Hematopoietic multipotent progenitor cell treated with erythropoietin and hydrocortisone succinate and interleukin-3 and kit ligand, for 4 days (in vitro differentiated cells): ENCODE results near the gene ITCH.
A peak's percentile ranks its signal among the peaks of the same experiment; 100 is the strongest.
"Not testable (repeated sequence)": the region's sequence is repeated elsewhere in the genome, so short reads cannot be mapped to it uniquely, and the experiment has no call there.

Experiments
- DNase-seq: peaks from one replicate; pipeline ENCODE4 v3.0.0-alpha.2; 2015

ITCH gene

DNA sequence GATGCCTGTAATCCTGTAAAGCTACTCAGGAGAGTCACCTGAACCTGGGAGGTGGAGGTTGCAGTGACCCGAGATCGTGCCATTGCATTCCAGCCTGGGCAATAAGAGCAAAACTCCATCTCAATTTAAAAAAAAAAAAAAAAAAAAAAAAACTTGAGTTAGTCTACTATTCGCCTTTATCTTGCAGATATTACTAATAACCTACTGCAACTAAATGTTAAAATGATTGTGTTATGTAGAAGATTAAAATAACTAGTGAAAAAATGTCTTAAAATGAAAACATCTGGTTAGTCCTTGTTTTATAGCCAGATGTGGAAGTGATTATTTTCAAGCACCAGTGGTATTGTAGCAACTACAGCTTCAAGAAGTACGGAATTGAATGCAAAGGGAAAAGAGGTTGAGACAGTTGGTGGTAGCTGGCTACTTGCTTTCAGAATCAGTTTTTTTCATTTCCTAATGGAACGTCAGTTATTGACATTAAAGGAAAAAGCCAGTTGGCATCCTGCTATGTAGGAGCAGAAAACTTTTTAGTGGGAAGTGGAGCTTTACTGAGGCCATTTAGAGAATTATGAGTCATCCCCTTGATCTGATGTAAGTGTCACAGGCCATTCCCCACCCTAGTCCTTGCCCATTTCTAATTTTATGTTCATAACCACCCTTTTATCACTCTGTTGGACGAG lies 109.3 kb downstream of the ITCH start:
- DNase-seq = peak; percentile 51

DNA sequence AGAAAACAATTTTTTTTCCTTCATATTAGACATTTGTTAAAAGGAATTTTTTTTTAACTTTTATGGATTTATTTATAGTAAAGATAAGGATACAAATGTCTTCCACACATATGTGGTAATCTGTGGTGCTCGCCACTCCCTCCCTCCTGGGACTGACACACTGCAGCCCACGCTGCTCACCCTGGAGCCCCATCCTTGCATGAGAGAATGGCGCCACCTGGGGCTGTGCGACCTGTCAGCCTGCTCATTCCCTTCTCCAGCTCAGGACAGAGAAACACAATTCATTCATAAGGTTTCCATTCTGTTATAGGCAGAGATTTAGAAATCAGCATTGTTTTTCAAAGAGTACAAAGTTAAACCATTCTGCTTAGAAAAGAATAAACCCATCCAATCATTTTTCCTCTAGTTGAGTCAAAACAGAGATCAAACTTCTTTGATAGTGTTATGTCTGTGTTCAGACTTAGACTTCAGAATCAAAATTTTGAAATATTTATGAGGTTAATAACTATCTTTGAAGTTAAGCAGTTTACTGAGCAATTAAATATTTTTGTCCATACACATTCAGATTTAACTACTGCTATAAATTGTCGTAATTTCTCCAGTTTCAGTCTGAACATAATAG lies 110.3 kb downstream of the ITCH start:
- peak; percentile 65 for DNase-seq

DNA sequence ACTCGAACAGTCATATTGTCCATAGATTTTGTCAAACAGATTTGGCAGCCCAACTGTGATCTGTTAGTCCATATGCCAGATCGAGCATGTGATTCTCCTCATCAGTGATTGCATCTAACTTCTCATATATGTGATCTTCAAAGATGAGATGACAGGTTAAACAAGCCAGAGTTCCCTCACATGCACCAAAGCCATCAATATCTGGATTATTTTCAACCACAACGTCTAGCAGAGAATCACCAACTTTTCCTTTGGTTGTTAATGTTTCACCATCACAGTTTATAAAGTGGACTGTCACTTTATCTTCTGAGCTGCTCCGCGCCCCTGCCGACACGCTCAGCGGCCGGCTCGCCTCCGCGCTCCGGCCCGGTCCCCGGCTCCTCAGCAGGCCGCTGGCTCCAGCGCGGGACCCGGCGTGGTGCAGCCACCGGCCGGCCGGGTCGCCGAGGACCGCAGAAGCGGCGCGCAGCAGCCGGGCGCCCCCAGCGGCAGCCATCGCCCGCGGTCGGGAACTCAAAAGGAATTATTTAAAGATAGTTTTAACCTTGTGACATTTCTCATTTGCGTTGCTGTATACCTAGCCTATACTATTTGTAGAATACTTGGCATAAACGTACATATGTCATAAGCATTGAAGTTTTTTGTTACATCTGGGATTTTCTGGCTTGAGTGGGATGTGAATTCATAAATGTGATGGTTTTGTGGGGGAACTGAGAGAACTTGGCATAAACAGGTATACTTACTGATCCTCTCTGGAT lies 113.1 kb downstream of the ITCH start:
- peak; percentile 73 for DNase-seq

DNA sequence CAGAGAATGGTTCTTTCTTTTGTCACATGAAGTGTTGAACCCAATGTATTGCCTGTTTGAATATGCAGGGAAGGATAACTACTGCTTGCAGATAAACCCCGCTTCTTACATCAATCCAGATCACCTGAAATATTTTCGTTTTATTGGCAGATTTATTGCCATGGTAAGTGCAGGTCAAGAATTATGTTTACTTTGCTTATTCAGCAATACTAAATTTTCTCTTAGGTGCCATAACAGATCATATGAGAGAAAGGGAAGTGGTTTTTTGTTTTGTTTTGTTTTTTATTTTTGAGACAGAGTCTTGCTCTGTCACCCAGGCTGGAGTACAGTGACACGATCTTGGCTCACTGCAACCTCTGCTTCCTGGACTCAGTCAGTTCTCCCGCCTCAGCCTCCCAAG lies 116.6 kb downstream of the ITCH start:
- DNase-seq = no peak

DNA sequence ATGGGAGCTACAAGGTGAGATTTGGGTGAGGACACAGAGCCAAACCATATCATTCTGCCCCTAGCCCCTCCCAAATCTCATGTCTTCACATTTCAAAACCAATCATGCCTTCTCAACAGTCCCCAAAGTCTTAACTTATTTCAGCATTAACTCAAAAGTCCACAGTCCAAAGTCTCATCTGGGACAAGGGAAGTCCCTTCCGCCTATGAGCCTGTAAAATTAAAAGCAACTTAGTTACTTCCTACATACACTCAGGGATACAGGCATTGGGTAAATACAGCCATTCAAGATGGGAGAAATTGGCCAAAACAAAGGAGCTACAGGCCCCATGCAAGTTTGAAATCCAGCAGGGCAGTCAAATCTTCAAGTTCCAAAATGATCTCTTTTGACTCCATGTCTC lies 119.1 kb downstream of the ITCH start:
- DNase-seq = not testable (repeated sequence)

DNA sequence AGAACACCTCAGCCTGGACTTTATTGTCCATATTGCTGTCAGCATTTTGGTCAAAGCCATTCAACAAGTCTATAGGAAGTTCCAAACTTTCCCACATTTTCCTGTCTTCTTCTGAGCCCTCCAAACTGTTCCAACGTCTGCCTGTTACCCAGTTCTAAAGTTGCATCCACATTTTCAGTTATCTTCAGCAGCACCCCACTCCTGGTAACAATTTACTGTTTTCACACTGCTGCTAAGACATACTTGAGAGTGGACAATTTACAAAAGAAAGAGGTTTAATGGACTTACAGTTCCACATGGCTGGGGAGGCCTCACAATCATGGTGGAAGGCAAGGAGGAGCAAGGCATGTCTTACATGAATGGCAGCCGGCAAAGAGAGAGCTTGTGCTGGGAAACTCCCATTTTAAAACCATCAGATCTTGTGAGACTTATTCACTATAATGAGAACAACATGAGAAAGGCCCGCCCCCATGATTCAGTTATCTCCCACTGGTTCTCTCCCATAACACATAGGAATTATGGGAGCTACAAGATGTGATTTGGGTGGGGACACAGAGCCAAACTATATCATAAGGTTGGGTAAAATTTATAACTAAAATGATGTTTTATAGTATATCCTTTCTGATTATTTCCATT lies 120.6 kb downstream of the ITCH start:
- DNase-seq = not testable (repeated sequence)

DNA sequence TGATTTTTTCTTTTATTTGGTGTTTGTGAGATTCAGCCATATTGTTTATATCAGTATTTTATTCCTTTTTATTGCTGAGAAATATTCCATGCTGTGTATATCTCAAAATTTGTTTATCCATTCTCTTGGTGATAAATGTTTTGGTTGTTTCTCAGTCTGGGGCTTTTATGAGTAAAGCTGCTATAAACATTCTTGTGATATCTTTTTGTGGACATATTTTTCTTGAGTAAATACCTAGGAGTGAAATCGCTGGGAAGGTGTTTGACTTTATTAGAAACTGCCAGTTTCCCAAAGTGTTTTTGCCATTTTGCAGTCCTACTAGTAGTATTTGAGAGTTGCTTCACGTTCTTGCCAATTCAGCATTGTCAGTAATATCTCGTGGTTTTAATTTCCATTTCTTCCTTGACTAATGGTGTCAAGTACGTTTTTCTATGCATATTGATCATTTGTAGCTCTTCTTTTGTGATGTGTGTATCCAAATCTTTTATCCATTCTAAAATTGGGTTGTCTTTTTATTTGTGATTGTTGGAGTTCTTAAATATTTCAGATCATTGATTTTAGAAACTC lies 122.1 kb downstream of the ITCH start:
- no peak for DNase-seq

DNA sequence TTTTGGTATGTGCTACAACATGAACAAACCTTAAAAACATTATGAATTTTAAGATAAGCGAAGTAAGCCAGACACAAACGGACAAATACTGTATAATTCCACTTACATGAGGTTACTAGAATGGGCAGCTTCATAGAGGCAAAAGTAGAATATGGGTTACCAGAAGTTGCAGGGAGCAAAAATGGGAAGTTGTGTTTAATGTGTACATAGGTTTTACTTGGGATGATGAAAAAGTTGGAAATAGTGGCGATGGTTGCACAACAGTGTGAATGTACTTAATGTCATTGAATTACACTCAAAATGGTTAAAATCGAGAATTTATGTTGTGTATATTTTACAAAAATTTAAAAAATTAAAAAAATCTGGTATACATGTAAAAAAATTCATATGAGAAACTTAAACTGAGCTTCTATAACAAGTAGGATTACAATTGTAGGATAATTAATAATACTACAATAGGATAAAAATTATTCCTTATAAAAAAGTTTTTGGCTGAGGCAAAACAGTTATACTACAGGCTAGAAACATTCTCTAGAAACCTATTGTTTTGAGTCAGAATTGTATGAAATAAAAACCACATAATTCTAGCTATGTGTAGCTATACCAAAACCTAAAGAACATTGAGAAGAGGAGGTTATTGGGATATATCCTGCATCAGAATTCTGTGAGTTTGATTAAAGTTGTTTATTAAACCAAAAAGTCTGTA lies 128.3 kb downstream of the ITCH start:
- no peak for DNase-seq

DNA sequence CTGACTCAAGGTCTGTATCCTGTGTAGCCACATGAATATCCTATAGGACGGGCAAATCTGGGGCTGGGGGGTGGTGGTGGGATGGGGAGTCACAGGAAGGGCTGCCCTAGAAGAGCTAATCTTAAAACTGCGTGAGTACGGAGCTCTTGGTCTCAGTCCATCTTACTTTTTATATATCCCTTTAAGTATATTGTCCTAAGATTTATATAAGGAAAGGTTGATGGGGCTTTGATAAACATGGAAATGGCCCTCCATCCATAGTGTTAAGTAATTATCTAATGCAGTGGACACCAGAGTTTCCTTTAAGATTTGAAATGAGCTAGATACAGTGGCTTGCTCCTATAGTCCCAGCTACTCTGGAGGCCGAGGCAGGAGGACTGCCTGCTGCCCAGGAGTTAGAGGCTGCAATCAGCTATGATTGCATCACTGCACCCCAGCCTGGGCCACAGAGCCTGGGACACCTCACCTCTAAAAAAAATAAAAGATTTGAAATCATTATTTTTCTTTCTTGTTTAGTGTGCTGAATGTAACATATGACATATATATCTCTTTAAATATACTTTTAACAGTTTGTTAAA lies 128.9 kb downstream of the ITCH start:
- no peak for DNase-seq

DNA sequence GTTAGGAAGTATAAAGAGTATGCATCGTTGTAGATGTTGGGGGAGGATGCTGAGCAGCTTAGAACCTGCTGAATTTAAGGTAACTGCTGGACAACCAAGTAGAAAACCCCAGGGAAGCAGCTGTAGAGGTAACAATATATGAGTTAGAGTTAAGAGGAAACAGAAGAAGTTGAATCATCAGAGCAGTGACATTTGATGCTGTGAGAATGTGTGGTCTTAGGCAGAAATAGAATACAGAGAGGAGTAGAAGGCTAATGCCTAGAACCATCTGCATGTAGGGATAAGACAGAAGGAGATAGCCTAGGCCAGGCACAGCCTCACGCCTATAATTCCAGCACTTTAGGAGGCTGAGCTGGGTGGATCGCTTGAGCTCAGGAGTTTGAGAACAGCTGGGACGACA lies 130.6 kb downstream of the ITCH start:
- DNase-seq = no peak

DNA sequence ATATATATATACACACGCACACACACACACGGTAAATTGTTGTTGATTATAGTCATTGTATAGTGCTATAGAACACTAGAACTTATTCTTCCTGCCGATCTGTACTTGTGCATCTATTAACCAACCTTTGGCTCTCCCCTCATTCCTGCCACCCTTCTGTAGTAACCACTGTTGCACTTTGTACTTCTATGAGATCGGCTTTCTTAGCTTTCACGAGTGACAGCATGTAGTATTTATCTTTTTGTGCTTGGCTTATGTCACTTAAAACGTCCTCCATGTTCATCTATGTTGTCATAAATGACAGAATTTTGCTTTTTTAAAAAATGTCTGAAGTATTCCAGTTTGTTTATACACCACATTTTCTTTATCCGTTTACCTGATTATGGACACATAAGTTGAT lies 132.2 kb downstream of the ITCH start:
- DNase-seq = no peak

DNA sequence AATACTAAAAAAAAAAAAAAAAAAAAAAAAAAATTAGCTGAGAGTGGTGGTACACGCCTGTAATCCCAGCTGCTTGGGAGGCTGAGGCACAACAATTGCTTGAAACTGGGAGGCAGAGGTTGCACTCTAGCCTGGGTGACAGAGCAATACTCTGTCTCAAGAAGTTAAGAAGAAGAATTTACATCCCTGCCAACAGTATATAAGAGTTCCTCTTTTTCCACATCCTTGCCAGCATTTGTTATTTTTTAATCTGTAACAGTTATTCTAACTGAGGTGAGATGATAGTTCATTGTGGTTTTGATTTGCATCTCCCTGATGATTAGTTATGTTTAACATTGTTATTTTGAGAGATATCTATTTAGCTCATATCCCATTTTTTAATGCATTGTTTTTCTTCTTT lies 132.8 kb downstream of the ITCH start:
- peak; percentile 57 for DNase-seq

DNA sequence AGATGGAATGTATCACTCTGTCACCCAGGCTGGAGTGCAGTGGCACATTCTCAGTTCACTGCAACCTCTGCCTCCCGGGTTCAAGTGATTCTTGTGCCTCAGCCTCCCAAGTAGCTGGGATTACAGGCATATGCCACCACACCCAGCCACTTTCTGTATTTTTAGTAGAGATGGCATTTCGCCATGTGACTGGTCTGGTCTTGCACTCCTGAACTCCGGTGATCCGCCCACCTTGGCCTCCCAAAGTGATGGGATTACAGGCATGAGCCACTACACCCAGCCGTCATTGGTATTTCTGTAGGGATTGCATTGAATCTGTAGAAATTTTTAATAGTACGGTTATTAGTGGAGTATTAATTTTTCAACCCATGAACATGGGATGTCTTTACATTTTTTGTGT lies 134.5 kb downstream of the ITCH start:
- DNase-seq = not testable (repeated sequence)

DNA sequence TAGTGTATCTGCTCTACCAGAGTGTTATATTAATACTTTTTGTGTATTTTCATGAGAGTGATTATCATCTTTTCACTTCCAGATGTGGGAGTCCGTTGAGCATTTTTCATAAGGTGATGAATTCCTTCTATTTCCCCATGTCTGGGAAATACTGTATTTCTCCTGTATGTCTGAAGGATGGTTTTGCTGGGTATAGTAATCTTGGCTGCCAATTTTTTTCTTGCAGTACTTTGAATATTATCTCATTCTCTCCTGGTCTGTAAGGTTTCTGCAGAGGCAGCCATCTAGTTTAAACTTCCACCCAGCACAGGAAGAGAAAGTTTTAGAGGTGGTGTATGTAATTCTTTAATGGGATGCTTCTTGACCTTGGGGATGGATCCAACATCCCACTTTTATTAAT lies 137.8 kb downstream of the ITCH start:
- DNase-seq = no peak

DNA sequence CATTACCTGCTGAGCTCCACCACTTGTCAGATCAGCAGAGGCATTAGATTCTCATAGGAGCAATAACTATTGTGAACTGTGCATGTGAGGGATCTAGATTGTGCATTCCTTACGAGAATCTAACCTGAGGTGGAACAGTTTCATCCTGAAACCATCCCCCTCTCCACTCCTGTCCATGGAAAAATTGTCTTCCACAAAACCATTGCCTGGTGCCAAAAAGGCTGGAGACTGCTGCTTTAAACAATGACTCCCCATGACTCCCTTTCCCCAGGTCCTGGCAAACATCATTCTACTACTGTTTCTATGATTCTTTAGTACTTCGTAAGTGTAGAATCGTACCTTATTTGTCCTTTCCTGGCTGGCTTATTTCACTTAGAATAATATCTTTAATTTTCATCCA lies 143.4 kb downstream of the ITCH start:
- DNase-seq = no peak

DNA sequence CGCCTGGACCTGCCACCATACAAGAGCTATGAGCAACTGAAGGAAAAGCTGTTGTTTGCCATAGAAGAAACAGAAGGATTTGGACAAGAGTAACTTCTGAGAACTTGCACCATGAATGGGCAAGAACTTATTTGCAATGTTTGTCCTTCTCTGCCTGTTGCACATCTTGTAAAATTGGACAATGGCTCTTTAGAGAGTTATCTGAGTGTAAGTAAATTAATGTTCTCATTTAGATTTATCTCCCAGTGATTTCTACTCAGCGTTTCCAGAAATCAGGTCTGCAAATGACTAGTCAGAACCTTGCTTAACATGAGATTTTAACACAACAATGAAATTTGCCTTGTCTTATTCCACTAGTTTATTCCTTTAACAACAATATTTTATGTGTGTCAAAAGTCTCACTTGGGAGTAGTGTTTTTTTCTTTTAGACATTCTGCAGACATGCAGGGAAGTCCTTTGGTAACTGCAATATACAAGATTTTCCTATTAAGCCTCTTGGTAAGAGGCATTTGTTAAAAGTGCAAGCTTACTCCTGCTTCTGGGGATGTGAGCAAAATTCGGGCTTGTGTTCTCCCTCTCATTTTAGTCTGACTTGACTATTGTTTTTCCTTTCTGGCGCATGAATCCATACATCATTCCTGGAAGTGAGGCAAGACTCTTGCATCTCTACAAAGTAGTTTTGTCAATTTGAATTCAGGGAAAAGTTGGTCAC lies 144.8 kb downstream of the ITCH start:
- no peak for DNase-seq

DNA sequence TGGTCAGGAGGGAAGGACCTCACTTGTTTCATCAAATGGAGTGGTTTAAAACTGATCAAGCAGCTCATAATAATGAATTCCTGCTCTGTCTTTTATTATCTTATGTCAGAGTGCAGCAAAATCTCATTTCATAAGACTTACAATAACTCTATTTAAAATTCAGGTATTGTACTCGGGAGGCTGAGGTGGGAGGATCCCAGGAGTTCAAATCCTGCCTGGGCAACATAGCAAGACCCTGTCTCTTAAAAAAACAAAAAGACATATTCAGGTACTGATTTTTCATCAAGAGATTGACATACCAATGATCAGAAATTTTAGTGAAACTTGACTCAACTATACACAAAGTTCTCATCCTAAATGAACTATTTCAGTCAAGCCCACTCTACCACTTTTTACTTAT lies 147.5 kb downstream of the ITCH start:
- DNase-seq = no peak

DNA sequence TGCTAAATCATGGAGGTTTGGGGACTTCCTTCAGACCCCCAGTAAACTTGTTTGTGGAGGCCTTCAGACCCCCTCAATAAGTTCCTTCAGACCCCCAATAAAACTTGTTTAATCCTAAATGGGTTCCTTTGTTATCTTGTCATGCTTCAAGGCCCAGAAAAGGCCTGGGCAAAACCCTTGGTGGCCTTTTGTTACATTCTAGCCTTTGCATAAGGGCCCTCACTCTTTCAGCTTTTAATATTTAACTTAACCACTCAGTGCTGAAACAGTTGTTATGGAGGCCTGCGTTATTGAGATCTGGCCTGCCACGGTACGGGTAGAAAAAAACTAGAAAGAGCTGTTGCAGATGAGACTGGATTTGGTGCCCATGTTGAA lies 148.8 kb downstream of the ITCH start:
- no peak for DNase-seq

DNA sequence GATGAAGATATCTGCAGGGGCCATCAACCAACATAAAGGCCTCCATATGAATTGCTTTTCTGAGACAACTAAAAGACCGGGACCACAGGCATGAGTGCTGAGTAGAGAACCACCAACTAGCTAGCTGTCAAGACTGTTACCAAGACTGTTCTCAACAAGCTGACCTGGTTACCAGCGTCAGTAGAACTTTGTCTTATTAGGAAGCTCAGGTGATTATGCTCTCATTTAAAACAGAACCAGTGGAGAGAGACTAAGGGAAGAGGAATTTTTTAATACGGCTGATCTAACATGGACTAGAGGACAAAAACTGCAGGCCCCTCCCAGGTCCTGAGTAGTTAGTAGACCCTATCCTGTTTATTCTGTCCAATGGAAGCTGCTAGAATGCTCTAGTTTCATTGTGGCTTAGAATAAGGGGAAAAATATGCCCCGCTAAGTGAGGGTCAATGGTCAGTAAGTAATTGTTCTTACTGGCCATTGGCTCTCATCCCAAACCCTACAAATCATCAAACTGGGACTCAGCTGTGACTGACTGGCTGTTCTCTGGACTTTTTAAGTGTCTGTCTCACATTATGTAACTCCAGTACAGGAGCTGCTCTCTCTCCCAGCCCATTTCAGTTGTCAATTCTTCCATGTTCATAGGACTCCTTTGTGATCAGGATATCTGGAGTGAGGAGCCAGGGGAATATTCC lies 149.3 kb downstream of the ITCH start:
- DNase-seq = no peak

DNA sequence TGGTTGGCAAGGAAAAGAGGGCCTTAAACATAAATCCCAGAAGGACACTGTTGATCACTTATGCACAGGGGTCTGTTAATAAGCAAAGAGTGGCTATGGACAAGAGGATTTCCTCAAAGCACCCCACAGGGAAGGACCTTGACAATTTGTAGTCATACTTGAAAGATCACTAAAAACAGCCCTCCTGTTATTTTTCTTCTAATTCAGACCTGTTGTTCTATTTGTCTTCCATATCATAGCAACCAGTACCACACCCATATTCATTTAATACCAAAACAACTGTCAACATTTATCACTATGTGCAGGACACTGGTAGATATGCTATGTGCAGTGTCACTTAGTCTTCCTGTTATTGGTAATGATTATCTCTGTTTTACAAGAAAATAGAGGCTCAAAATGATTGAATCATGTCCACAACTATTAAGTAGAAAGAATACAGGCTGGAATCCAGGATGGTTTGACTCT lies 149.9 kb downstream of the ITCH start:
- DNase-seq = peak; percentile 71

DNA sequence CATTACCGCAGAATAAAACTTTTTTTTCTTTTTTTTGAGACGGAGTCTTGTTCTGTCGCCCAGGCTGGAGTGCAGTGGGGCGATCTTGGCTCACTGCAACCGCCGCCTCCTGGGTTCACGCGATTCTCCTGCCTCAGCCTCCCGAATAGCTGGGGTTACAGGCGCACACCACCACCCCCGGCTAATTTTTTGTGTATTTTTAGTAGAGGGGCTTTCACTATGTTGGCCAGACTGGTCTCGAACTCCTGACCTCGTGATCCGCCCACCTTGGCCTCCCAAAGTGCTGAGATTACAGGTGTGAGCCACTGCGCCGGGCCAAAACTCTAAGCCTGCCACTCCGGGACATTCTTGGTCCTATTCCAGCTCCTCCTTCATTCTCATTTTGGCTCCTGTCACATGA lies 151.0 kb downstream of the ITCH start:
- DNase-seq = not testable (repeated sequence)
